Peyer's patch (tissue), 4 donors: Measurements from ENCODE around the gene EP400.

ENCODE experiments used
- CTCF ChIP-seq, 6 experiments: fragments of 450-650 bp in 4 of 6; fragments of 200-600 bp in 2 of 6; sonication (generic) in 1 of 6; IDR thresholded peaks; one replicate each; pipeline ENCODE4 v1.5.1; 2017 to 2019; ENCODE audit warnings: antibody characterized with exemption in 6 of 6, mild to moderate bottlenecking in 3 of 6, moderate library complexity in 1 of 6
- POLR2A ChIP-seq, 2 donors: fragments of 450-650 bp; IDR thresholded peaks; one replicate each; pipeline ENCODE4 v1.5.1; 2017; ENCODE audit warnings: antibody characterized with exemption in 2 of 2, mild to moderate bottlenecking in 2 of 2, moderate library complexity in 2 of 2

GRCh38 chr12:131904346-131904745 lies 45.4 kb upstream of the EP400 start:
- TF ChIP-seq POLR2A (IDR thresholded peaks at IDR 0.05) = no peak
- no peak for TF ChIP-seq CTCF (IDR thresholded peaks at IDR 0.05)
